GM21367 (cell line): ENCODE results near the gene ELFN2.

Experiments used
- ATAC-seq: cut with Tn5 transposase; IDR thresholded peaks from one replicate; pipeline ENCODE4 v1.9.1; 2021; ENCODE audit not compliant: unreplicated experiment

The ELFN2 gene

GRCh38 chr22:37390075-37390474 lies 37.2 kb downstream of the ELFN2 start:
- ATAC-seq, result no peak

DNA sequence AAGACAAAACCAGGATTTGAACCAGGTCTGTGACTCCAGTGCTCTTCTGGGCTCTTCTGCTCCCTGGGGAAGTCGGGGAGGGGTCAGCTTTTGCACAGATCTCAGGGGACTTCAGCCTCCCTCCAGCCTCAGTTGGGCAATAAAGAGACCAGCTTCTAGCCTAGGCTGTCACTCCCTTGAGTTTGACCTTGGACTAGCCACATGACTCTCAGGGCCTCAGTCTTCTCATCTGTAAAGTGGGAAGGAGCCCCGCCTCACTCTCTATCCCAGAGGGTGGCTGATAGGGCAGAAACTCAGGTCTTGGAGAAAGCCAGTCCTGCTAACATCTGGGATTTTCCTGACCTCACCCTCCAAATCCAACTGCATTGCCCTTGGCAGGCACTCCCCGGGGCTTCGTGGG lies 38.7 kb downstream of the ELFN2 start:
- no peak for ATAC-seq

- no peak for ATAC-seq
These were observed 39.5 kb downstream of the ELFN2 start for GRCh38 chr22:37387793-37388192.

DNA sequence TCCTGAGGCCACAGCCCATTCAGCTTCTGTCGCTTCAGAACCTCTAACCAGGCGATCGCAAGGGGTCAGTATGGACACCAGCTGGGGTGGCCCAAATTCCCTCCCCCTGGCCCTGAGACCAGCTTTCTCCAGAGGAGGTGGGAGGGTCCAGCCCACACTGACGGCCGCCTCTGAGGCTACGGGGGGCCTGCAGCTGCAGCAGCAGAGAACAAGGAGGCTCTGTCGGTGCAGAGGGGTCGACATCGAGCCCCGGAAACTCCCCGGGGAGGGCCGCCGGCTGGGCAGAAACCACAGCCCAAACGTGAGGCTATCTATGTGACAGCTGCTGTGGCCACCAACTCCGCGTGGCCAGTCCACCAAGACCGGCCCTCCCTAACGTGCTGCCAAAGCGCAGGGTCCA lies 40.8 kb downstream of the ELFN2 start:
- no peak for ATAC-seq

DNA sequence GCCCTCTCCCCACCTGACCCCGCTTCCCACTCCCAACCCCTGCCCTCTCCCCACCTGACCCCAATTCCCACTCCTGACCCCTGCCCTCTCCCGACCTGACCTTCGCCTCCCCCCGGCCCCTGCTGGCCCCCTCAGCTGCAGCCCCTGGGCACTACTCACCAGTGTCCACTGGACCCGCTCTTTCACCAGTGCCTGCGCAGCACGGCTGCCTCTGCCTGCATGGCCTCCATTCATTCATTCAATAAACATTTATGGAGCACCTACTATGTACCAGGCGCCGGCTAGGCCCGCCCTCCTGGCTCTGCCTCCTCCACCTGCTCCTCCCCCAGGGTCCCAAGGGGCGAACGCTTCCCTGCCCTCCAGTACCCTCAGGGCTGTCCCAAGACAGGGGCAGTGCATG lies 42.6 kb downstream of the ELFN2 start:
- ATAC-seq, result no peak

- no peak for ATAC-seq
These were observed 43.9 kb downstream of the ELFN2 start for GRCh38 chr22:37383341-37383740.

DNA sequence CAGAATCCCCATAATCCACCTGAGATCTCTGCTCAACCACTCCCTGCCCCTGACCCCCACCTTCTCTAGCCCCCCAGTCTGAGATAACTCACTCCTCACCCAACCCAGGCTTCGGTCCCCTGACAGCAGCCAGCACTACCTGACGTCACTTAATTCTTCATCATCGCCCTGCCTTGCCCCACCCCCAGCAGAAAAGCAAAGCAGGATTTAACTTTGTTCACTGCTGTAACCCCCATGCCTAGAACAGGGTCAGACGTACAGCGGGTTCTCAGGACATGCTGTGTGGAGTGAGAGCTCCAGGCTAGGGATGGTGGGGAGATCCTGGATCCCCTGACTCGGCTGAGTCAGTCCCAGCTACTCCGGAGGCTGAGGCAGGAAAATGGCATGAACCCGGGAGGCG lies 45.8 kb downstream of the ELFN2 start:
- ATAC-seq, result no peak

- ATAC-seq, result no peak
These were observed 47.6 kb downstream of the ELFN2 start for GRCh38 chr22:37379722-37380121.

DNA sequence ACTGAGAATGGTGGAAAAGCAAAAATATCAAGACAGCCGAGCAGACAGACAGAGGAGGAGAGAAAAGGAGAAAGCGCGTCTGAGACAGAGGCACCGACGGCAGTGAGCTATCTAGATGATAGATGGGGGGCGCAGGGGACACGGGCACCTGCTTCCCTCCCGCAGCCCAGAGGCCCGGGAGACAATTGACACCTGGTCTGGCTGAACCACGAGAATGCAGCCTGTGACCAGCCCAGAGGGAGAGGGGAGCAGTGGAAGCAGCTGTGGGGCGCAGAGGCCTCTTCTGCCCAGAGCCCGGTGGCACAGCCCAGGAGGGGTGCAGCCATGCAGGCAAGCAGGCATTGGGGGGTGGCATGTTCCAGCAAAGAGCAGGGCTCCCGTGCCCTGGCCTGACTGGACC lies 48.2 kb downstream of the ELFN2 start:
- no peak for ATAC-seq

- no peak for ATAC-seq
These were observed 48.6 kb downstream of the ELFN2 start for GRCh38 chr22:37378642-37379058.

DNA sequence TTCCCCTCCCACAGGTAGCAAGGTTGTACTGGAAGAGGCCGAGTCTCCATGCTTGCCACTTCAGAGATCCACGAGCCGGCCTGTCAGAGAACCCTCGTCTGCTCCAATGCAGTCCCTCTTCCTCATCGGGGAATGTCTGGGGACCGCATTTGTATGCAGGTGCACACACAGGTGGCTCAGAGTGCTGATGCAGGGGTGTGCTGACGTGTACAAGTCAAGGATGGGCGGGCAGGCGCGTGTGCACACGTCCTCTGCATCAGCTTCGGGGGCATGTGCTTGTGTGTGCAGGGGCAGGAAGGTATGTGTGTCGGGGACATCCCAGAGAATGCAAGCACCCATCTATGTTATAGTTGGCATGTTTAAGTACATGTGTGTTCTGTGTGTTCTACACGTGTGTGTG lies 49.4 kb downstream of the ELFN2 start:
- ATAC-seq, result no peak

DNA sequence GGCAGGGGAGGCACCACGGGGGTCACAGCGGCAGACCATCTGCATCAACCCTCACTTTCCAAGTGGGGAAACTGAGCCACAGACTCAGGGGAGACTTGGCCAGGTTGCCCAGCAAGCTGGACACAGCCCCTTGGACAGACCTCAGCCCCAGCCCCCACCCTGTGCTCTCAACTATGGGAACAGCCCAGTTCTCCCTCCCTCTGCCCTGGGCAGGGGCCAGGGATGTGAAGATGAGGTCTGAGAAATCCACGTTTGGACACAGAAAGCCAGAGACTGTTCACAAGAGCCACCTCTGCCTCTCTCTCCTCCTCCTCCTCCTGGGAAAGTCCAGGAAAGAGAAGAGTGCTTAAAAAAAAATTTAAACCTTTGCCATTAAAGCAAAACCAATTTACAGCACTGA lies 50.1 kb downstream of the ELFN2 start:
- no peak for ATAC-seq

GRCh38 chr22:37376643-37377042 lies 50.6 kb downstream of the ELFN2 start:
- ATAC-seq, result no peak

- ATAC-seq, result no peak
These were observed 51.5 kb downstream of the ELFN2 start for GRCh38 chr22:37375801-37376200.

DNA sequence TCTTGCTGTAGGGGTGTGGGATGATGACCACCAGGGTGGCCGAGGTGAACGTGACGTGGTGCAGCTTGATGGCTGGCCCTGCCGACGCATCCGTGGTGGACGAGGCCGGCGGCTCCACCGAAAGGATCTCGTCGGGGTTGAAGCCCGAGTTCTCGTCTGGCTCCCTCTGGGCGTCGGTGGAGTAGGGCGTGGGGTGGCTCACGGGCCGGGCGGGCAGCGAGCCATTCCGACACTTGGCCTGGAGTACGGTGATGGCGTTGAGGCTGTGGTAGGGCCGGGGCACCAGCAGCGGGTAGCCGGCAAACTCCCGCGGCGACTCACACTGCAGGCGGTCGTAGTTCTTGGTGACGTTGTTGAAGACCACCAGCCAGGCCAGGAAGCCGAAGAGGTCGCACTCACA lies 52.7 kb downstream of the ELFN2 start:
- no peak for ATAC-seq

DNA sequence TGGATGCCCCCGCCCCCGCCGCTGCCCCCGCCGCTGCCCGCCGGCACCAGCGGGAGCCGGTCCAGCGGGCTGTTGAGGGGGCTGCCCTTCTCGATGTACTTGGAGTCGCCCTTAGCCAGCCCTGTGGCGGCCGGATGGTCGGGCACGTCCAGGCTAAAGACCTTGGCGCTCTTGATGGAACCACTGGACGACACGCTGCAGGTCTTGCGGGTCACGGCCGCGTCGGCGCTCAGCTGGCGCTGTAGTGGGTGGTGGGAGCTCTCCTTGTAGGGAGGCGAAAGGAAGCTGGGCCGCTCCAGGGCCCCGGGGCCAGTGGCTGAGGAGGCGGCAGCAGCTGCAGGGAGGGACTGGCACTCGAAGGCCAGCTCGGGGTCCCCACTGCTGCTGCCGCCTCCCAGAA lies 53.8 kb downstream of the ELFN2 start:
- ATAC-seq, result no peak

DNA sequence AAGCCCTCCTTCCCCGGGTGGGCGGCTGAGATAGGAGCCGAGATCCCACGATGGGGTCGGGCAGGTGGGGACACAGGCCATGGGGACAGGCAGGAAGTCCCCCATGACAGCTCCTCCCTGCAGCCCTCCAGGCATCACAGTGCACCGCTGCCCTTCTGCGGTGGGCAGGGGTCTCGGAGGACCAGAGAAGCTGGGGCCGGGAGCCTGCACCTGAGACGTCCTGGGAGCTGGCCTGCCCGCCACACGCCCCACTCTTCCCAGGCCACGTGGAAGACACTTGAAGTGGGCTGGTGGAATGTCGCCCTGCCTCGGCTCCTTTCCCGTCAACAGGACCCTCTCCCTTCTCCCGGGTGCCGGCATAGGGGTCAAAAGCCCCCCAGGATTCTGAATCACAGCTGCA lies 55.4 kb downstream of the ELFN2 start:
- ATAC-seq, result no peak

- no peak for ATAC-seq
These were observed 55.8 kb downstream of the ELFN2 start for GRCh38 chr22:37371491-37371890.

- no peak for ATAC-seq
These were observed 56.8 kb downstream of the ELFN2 start for GRCh38 chr22:37370306-37370979.

- no peak for ATAC-seq
These were observed 57.8 kb downstream of the ELFN2 start for GRCh38 chr22:37369483-37369882.

DNA sequence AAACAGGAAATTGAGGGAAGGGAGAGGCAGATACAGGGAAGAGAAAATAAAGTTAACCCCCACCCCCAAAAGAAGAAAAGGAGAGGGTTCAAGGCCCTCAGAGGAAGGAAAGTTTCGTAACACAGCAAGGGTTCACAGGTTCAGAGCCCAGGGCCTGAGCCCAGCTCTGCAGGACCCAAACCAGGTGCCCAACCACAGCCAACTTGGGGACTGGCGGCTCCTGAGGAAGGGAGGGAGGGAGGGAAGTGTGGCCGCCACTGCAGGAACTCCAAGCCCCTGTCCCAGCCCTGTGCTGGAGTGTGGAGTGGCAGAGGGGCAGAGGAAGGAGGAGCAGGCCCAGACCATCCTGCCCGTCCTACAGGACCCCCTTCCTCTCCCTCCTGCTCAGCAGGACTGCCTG lies 59.2 kb downstream of the ELFN2 start:
- ATAC-seq, result no peak

DNA sequence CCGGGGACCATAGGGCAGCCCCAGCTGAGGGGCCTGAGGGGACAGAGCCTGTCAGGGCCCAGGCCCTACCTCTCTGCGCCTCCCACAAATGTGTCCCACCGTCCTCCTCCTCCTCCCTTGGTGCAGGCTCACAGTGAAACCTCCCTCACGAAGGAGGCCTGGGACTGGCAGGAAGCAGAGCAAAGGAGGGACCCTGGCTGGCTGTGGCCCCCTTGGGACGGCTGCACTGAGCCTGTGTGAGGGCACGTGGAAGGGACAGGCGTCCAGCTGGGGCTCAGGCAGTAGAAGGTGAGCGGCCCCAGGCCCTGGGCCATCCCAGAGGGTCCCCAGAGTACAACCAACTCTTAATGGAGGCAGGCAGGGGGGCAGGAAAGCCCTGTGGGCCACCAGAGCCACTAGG lies 60.7 kb downstream of the ELFN2 start:
- no peak for ATAC-seq

DNA sequence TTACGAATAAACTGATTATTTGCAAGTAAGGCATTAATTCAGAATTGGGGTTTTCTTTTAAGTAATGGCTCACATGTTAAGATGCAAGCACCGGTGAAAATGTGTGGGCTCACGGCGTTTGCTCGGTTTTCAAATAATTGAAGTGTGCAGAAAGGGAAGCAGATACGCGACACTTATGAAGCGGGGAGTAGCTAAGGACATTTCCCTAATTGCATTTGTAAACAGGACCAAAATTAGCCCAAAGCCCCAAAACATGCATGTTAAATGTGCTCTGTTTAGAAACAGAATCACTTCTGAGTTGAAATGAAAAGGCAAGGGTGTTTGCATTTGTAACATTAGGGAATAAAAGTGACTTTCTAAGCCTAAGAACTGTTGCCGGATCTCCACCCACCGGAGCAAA lies 61.3 kb downstream of the ELFN2 start:
- no peak for ATAC-seq
